Amygdala (tissue), 56 donors: Measurements from ENCODE around the gene ZNF229.
"Not testable (repeated sequence)": the region's sequence is repeated elsewhere in the genome, so short reads cannot be mapped to it uniquely, and the experiment has no call there.

Experiments used
- DNase-seq, 56 donors: peaks; one replicate each; lab custom pipeline; 2025; lab: John Stamatoyannopoulos, UW

ZNF229 gene

DNA sequence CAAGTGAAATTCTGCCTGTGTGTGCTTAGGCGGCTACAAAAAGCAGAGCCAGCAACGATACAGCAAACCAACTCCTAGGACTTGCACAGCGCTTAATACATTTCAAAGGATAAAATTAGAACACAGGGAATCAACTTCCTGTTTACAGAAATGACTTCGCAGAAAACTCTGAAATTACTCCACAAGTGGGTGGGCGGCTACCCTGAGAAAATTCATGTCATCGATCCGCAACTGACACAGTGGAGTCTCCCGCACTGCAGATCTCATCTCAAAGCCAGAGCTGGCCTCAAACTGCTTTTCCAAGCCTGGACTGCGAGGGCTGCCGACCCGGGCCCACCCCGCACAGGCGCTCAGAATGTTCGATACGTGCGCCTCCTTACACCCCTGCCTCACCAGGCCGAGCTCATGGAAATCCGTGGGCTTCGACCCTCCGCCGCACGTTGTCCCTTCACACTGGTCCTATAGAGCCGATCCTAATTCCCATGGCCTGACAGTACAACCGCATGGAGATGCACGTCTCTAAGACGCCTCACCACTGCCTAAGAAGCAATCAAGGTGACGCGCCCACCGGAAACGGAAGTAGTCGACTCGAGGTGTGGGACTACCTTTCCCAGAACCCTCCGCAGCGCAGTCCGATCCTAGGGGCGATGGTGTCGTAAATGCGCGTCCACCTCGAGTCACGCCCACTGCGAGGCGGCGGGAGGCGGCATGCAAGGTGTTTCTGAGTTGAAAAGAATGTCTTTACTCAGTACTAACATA is at the start of gene ZNF229:
Gene ZNF229 (minus strand): TSS at position 557 of the 759 bp plus-strand sequence. CDS start 5,625 bp downstream, outside the sequence.
- DNase-seq = peak in 55 of 56 donors; percentile 1 to 87 (median 58)

DNA sequence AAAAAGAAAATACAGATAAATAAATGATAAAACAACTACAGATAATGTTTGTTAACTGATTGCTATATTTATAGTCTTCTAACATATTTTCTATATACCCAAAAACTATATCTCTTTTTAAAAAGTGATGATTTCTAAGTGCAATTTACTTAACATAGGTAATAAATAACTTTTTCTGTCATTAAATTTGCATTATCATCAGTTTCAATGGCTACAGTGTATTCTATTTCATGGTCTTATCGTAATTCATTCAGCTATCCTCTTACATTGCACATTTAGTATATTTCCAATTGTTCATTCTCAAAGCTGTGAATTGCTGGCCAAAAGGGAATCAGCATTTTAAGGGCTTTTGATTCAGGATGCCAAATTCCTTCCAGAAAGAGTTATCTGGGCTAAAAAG is 48.4 kb upstream of the ZNF229 start:
- DNase-seq = no peak

DNA sequence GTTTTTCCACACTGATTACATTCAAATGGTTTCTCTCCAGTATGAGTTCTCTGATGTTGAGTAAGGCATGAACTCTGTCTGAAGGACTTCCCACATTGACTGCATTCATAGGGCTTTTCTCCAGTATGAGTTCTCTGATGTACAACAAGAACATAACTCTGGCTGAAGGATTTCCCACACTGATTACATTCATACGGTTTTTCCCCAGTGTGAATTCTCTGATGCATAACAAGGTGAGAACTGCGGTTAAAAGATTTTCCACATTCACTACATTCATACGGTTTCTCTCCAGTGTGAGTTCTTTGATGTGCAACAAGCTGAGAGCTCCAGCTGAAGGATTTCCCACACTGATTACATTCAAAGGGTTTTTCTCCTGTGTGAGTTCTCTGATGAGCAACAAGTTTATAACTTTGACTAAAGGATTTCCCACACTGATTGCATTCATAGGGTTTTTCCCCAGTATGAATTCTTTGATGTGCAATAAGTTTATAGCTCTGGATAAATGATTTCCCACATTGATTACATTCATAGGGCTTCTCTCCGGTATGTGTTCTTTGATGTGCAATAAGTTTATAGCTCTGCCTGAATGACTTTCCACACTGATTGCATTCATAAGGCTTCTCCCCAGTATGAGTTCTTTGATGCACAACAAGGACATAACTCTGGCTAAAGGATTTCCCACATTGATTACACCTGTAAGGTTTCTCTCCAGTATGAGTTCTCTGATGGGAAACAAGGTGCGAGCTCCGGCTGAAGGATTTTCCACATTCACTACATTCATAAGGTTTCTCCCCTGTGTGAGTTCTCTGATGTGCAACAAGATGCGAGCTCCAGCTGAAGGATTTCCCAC is 28.5 kb upstream of the ZNF229 start:
- DNase-seq = no peak

DNA sequence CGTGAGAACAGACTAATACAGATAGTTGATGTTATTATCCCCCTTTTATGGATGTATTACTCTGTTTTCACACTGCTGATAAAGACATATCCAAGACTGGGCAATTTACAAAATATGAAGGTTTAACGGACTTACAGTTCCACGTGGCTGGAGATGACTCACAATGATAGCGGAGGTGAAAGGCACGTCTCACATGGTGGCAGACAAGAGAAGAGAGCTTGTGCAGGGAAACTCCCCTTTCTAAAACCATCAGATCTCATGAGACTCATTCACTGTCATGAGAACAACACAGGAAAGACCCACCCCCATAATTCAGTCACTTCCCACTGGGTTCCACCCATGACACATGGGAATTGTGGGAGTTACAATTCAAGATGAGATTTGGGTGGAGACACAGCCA is 20.5 kb upstream of the ZNF229 start:
- not testable (repeated sequence) for DNase-seq

DNA sequence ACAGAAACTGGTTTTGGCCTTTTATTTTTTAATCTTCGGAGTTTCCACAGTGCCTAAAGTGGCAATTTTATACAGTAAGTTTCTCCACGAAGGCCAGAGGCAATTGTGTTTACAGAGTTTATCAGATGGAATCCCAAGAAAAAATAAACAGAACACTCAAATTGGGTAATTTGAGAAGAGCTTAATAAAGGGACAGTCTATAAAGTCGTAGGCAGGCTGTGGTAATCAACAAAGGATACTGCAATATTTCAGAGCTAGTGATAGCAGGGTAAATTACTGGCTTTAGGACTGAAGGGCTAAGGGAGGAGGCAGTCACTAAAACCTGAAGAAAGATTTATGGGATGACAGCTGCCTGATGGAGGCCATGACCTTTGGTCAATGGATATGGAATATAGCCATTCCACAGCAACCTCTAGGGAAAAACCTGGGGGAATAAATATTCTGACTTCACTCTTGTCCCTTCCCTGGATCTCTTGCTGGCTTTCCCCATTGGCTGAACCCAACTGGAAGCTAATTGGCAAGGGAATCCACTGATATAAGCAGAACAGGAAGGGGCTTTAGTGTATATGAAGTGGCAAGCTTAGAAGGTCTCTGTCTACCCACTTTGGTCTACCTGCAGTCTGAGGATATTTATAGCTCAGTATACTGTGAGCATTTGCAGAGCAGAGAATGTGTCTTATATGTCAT is 14.5 kb upstream of the ZNF229 start:
- DNase-seq = not testable (repeated sequence)

DNA sequence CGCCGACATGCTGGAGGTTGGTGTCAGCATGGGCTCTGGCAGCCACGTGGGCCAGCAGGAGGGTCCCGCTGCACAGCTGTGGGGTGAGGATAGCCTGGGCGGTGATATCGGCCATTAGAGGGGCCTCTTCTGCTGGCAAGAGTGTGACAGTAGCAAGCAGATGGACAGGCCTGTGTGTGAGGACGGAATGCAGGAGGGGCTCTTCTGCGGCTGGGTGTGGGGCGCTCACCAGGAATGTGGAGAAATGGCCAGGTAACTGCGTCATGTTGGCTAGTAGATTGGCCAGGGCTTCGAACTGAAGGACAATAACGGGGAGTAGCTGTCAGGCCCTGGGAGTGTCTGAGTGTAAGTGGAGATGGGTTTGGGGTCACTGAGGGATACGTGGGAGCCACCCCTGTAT is 7.7 kb upstream of the ZNF229 start:
- DNase-seq = not testable (repeated sequence)

DNA sequence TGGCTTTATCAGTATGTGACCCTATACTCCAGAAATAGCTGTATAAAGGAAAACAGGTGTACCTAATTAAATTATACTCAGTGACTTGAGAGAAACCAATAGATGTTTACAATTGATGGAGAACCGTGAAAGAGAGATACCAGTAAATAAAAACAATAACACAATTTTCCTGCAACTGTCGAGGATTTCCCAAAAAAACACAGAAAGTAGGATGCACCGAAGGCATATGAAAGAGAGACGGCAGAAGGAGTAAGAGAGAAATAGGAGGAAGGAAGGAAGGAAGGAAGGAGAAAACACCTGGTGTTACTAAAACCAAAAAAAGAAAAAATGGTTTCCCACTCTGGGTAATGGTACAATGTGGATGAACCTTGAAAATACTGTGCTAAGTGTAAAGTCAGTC is 6.8 kb upstream of the ZNF229 start:
- DNase-seq = no peak

DNA sequence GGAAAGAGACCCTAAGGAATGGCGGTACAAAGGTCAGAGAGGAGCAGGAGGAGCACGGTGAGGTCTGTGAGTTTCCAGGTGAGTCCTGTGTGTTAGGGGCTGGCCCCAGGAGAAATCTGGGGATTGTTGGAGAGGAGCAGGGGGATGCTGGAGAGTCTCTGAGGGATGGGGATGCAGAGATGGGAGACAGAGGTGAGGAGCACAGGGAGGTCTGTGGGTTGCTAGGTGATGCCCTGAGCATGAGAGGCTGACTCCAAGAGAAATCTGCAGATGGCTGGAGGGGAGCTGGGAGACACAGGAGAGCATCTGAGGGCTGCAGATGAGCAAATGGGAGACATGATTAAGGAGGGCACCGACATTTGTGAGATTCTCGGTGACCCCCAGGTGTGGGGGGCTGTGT is 4.1 kb upstream of the ZNF229 start:
- no peak for DNase-seq

DNA sequence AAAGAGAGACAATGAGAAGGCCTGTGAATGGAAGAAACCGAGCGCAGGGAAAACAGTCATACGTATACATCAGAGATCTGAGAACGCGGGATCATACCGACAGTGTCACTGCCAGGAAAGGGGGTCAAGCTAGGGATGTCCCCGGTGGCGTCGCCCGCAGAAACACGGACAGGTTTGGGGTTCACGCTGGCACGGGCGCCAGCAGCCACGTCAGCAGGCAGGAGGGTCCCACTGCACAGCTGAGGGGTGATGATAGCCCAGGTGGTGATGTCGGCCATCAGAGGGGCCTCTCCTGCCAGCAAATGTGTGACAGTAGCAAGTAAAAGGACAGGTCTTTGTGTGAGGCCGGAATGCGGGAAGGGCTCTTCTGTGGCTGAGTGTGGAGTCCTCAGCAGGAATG is 3.4 kb upstream of the ZNF229 start:
- no peak for DNase-seq

DNA sequence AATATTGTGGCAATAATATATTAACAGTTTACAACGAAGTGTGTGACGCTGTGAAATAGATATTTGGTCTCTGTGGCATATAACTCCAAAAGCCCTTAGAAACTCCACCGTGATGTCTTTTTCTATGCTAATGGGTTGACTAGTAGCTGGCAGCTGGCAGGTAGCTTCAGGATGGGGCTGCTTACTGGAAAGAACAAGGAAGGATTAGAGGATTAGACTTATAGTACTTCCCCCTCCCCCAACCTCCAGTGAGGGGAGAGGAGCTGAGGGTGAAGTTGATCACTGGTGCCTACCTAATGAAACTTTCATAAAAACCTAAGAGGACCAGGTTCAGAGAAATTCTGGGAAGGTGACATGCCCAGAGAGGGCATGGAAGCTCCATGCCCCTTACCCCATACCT is 9.8 kb downstream of the ZNF229 start:
- no peak for DNase-seq

DNA sequence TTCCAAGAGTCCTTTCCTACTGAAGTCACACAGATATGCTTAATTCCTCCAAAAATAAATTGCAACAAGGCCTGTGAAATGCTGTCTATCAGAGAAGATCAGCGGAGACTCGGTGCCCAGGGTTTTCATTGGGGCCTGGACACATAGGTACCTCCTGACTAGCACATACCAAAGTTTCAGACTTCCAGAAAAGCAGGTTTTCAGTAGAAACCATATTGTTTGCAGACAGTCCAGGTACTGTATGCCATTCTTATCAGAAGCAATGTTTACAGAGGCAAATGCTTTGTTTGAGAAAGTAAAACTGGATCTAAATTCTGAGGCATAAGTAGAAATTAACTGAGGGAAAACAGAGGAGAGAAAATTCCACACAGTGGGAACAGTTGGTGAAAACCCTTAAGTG is 12.8 kb downstream of the ZNF229 start:
- DNase-seq = no peak

DNA sequence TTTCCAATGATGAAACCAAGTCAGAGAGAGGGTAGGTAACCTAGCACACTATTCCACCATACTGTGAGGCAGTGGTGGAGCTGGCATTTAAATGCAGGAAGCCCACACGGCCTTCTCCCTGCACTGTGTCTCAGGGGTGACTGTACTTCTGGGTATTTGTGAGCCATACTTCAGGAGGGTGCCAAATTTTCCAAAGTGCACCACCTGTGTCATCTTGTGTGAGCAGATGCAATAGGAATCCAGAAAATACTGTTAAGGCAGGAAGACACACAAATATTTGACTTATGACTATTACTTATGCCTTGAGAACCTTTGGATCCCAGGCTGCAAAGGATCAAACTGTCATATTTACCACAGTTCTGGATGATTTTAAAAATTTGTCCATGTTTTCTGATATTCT is 17.3 kb downstream of the ZNF229 start:
- no peak for DNase-seq

DNA sequence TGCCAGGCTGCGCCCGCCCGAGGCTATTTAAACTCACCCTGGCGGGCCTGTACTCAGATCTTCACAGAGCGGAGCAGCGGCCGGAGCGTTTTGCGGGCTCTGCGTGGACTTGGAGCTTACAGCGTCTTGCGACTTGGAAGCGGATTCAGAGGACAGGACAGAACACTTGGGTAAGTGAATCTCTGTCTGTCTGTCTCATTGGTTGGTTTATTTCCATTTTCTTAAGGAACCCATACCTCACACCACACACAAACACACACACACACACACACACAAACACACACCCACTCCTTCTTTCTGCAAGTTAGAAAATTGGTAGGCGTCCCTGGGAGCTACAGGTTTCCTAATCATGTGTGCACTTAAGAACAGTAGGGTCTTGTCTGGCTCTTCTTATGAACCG is 32.7 kb downstream of the ZNF229 start:
- DNase-seq = not testable (repeated sequence)

DNA sequence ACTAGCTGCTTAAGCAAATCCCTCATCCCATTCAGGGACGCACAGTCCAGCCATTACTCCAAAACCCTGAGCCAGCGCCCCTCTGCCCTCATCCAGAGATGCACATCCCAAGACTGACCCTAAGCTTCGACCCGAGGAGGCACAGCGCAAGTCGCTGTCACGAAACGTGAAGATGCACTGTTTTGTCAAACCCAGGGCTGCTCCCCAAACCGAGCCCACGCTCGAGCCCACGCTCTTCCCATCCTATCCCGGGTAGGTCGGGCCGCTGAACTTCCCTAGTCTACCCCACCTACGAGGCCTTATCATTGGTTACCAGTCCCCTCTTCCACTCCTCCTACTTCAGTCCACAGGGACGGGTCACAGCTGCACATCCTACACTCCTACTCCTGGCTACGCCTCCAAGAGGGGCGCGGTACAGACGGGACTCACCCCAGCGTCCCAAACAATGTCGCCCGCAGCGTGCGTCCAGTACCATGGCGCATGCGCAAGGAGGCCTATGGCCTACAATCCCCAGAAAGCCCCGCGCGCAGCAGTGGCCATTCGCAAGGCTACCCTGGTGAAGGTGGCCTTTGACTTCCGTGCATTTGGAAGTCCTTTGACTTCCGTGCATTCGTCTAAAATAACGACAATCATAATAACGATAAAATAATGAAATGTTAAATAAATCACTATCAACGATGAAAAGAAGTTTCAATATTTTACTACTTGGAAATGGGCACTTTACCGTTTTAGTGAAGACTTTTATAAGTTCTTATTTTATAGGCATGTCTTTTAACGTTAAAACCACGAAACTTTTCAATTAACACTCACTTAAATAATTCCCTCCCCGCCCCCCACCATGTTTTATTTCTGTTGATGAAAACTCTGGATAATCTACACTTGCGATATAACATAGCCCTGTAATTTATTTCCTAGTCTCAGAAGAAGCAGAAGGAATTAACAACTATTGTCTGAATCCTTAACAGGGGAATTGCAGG is 46.8 kb downstream of the ZNF229 start, which contains the start of gene ZNF285:
Gene ZNF285 (minus strand): TSS at position 470 of the 977 bp plus-strand sequence. CDS start 4,395 bp downstream, outside the sequence.
- DNase-seq = no peak

DNA sequence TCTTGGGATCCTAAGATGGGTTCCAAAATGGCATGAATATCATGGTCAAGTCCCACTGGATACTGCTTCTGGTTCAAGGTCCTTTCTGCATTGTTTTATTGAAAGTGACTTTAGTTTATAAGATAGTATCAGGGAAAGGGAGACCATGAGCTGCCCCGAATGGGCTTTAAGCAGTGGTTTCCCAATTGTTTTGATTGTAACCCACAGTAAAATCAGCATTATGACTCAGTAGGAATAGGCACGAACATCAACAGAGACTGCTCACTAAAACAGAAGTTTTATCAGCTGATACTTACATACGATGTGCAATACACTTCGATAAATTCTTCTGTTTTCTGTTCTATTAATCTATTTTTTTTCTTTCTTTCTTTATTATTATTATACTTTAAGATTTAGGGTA is 59.0 kb downstream of the ZNF229 start:
- not testable (repeated sequence) for DNase-seq
